ENCODE measurements around the gene RNF150.

DNA sequence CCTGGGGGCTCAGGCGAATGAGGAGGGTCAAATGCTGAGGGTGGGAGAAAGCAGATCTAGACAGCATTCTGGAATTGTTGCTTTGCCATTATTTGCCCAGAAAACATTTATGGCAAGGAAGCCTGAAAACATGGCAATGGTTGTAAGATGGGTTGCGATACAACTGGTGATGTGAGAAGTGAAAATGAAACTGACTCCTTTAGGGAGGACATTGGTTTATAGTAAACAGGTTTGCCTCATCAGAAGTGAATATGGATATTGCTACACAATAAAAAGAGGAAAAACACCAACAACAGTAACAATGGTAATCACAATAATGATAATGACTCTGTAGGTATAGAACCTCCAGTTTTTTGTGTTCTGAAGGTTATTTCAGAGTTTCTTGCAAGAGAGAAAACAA, 270.1 kb downstream of the RNF150 start:
- TF ChIP-seq, protein P1, sequence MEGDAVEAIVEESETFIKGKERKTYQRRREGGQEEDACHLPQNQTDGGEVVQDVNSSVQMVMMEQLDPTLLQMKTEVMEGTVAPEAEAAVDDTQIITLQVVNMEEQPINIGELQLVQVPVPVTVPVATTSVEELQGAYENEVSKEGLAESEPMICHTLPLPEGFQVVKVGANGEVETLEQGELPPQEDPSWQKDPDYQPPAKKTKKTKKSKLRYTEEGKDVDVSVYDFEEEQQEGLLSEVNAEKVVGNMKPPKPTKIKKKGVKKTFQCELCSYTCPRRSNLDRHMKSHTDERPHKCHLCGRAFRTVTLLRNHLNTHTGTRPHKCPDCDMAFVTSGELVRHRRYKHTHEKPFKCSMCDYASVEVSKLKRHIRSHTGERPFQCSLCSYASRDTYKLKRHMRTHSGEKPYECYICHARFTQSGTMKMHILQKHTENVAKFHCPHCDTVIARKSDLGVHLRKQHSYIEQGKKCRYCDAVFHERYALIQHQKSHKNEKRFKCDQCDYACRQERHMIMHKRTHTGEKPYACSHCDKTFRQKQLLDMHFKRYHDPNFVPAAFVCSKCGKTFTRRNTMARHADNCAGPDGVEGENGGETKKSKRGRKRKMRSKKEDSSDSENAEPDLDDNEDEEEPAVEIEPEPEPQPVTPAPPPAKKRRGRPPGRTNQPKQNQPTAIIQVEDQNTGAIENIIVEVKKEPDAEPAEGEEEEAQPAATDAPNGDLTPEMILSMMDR (IDR thresholded peaks at IDR 0.05): no peak
- TF ChIP-seq POLR2A (IDR thresholded peaks at IDR 0.05): no peak

All from adrenal gland (tissue), 5 donors.